GM11168 (cell line): ENCODE results near the gene CSAG1.
"Not testable (repeated sequence)": the region's sequence is repeated elsewhere in the genome, so short reads cannot be mapped to it uniquely, and the experiment has no call there.

Source experiments
- in situ Hi-C: fragments of 300-500 bp; cut with MboI; formaldehyde crosslinking; loops from one replicate; pipeline ENCODE4 v1.12.0; 2022; ENCODE audit warnings: low sequenced_read_pairs; ENCODE audit not compliant: unreplicated experiment

CSAG1 gene

DNA sequence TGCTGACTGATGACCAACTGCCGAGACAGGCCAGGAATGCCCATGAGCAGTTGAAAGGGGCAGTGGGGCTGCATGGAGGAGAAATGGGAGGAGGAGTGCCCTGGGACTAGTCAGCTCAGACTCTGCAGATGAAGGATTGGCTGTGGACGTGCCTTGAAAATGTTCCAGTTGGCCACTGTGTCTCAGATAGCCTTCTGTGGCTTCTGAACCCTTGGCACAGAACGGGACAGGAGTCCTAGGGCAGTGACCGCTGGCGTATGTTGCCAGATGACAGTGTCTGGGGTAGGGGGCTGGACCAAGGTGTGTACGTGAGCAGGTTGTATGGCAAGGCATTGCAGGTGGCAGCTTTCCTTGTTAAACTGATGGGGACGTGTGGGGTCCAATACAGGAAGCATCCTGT is 27.0 kb downstream of the CSAG1 start:
- in situ Hi-C loops, result not testable (repeated sequence)

DNA sequence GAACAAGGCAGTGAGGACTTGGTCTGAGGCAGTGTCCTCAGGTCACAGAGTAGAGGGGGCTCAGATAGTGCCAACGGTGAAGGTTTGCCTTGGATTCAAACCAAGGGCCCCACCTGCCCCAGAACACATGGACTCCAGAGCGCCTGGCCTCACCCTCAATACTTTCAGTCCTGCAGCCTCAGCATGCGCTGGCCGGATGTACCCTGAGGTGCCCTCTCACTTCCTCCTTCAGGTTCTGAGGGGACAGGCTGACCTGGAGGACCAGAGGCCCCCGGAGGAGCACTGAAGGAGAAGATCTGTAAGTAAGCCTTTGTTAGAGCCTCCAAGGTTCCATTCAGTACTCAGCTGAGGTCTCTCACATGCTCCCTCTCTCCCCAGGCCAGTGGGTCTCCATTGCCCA is 33.1 kb downstream of the CSAG1 start:
- in situ Hi-C loops, result not testable (repeated sequence)

DNA sequence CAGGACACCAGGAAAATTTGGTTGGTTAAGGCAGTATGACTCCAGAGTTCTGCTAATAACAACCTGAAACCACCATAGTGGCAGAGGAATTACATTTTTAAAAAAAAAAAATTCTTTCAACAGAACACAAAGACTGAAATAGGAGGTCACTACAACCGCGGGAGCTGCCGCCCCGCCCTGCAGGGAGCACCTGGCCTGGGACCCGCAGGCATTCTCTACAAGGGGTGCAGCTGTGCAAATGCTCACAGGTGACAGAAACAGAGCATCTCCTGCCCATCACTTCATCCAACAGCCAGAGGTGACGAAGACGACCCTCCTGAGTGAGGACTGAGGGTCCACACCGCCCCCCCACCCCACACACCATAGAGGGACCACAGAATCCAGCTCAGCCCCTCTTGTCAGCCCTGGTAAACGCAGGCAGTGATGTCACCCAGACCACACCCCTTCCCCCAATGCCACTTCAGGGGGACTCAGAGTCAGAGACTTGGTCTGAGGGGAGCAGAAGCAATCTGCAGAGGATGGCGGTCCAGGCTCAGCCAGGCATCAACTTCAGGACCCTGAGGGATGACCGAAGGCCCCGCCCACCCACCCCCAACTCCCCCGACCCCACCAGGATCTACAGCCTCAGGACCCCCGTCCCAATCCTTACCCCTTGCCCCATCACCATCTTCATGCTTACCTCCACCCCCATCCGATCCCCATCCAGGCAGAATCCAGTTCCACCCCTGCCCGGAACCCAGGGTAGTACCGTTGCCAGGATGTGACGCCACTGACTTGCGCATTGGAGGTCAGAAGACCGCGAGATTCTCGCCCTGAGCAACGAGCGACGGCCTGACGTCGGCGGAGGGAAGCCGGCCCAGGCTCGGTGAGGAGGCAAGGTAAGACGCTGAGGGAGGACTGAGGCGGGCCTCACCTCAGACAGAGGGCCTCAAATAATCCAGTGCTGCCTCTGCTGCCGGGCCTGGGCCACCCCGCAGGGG is 35.3 kb downstream of the CSAG1 start, which contains the start of gene MAGEA3:
MAGEA3 (plus strand) TSS at position 843 of the 980 bp plus-strand sequence. CDS start 2,039 bp downstream, outside the sequence.
- in situ Hi-C loops, result not testable (repeated sequence)

DNA sequence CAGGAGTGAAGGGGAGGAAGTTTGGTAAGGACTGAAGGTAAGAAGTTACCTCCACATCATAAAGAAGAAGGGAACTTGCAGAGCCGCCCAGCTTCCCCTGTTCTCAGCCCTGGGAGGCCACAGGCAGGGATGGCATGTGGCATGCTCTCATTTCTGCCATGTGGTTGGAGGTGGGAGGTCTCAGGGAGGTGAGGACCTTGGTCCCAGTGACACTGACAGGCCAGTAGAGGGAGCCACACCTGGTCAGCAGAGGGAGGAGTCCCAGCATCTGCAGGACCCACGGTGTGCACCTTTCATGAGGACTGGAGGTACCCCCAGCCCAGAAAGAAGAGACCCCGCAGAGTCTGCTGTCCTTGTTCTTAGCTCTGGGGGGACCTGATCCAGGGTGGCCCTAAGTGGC is 52.5 kb downstream of the CSAG1 start:
- in situ Hi-C loops, result not testable (repeated sequence)
